HG03575 (cell line): ENCODE measurements around the gene TNIP1.

ENCODE experiments used
- ATAC-seq: cut with Tn5 transposase; IDR thresholded peaks from one replicate; pipeline ENCODE4 v1.9.1; 2021; ENCODE audit not compliant: unreplicated experiment, insufficient number of reproducible peaks, low FRiP score; ENCODE audit errors: extremely low read depth

The TNIP1 gene

GRCh38 chr5:151054709-151055108 lies 26.1 kb downstream of the TNIP1 start:
- no peak for ATAC-seq

DNA sequence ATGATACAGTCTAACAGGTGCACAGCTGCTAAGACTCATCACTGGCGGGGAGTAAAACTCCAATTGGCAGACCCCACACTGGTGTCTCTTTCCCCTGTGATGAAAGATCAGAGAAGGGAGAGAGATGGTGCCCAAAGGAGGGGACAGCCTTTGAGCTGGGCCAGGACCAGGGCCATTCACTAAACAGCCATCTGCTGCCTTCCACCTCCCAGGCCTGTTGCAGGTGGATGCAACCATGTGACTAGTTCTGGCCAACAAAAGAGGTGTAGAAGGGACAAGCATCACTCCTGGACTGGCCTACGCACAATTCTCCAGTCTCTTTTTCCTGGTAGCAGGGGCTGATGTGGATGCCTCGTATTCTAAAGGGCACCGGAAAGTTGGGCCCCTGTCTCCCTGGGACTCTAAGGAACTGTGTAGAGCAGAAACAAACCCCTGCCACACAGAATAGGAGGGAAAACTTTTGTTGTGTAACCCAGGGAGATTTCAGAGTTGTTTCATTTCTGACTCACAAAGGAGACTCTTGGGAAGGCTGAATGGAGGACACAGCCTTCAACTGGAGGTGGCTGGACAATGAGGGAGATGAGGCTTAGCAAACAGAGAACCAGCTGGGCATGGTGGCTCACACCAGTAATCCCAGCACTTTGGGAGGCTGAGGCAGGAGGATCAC lies 26.9 kb downstream of the TNIP1 start:
- no peak for ATAC-seq

GRCh38 chr5:151052836-151053235 lies 28.0 kb downstream of the TNIP1 start:
- ATAC-seq: no peak

DNA sequence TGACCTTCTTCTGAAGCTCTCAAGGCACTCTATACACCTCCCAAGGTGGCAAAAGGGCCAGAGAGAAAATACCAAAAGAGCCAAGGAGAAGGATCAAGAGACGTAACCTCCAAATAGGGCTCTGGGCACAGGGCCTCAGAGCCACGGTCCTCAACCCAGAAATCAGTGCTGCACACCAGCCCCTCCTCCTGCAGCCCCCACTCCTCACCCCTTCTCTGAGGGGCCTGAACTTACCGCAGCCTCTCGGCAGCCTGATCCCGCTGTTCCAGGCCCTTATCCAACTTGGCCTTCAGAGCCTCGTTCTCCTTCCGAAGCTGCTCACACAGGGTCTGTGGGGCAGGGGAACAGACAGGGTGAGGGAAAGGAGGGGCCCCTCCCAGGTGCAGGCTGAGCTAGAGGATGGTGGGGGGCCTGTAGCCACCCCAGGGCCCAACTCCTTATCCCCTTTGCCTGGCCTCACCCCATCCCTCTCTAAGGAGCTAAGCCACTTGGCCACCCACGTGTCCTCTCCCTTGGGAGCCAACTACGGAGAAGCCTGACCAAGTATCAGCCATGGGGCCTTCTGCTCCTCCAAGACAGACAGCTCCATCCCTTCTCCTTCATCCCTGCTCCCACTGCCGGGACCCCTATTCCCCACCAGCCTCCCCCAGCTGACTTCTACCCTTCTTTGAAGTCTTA lies 28.8 kb downstream of the TNIP1 start:
- no peak for ATAC-seq

DNA sequence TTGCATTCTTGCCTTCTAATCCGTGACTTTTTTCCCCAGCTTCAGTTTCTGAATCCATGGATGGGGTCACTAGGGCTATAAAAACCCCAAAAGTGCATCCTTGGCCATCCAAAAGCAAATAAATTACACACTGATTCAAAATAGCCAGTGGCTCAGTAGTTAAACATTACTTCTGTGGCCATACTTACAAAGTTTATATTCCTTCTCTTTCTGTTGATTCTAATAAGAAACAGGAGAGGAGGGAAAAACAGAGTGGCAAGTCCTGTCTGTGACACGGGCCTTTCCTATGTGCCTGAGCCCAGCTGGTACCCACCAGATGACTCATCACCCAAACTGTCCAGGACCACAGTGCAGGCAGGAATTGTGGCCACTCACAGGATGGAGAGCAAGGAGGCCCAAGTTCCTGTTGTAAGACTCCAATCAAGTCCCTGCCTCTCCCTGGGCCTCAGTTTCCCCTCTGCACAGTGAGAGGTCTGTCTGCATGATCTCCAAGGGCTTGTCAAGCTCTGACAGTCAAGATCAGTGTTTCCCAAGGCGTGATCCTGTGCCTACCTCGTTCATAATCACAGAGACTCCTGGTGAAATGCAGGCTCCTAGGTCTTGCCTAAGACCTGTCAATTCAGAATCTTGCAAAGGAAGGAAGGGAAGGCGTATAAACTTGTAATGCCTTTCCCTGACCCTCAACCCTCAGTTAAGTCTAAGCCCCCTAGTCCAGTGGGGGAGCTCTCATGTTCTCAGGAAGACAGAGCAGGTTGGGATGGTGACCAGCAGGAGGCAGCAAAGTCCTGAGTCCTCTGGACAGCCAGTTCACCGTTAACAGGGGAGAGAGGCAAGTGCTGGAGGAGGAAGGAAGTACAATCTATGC lies 29.5 kb downstream of the TNIP1 start:
- no peak for ATAC-seq

DNA sequence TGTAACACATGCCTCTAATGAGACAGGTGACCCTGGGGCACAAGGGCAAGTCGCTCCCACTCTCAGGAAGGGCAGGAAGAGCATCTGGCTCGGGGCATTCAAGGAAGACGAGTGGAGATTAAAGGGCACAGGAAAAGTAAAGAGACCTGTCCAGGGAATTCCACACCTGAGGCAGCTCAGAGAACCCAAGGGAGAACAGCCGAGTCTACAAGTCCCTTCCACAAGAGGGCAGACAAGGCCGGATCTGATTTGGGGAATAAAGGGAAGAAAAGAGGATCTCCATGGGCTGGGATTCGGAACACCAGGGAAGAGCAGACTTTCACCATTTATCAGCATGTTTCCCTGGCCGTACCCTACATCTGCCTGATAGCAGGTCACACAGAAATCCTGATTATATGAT lies 32.3 kb downstream of the TNIP1 start:
- ATAC-seq: no peak

DNA sequence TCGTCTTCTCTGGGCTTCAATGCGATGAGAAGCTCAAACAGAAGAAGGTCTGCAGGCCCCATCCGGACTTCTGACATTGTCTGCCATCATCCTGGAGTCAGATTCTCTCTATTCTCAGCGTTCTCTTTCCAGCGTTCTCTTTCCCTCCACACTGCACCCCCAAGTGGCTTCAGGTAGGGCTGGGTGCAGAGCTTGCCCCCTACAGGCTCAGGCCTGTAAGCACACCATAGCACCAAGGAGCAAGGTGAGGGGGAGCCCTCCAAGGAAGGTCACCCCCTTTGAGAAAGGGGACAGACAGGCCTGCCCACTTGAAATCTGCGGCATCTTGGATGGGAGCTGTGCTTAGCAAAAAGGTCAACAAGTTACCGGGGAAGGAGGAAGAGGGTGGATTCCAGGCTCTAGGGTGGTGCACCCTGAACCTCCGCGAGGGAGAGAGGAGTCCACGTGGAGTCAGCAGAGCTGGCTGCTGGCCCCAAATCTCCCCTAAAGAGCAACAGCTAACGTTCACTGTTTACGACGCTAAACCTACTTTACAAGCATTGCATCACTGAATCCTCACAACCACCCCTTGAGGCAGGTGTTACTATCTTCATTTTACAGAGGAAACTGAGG lies 32.9 kb downstream of the TNIP1 start:
- ATAC-seq: no peak

DNA sequence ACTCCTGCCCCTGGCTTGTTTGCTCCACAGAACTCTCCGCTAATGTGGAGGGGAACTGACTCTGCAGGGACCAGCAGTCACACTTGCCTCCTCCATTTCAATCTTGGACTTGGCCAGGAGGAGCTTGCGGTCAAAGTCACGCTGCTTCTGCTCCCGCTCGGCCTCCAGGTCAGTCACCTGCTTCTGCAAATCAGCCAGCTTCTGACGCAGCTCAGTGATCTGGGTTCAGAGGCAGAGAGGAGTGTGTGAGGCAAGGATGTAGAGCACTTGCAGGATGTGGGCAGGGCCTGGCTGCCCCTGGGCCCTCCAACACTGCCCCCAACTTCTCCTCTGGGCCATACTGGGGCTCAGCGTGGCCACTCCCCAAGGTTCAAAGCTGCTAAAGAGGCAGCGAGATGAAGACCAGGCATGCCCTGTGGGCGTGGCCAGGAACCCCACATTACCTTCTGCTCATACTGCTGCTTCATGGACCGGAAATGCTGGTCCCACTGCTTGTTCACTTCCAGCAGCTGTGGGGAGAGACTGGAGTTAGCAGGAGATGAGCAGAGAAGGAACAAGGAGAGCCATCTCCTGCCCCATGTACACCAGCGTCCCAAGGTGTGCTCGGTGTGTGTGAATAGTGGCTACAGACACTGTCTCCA lies 38.3 kb downstream of the TNIP1 start:
- ATAC-seq: no peak

GRCh38 chr5:151041577-151042268 lies 39.1 kb downstream of the TNIP1 start:
- no peak for ATAC-seq

- ATAC-seq: no peak
Measured at GRCh38 chr5:151040211-151040747, 40.6 kb downstream of the TNIP1 start.

- ATAC-seq: no peak
Measured at GRCh38 chr5:151039665-151040064, 41.2 kb downstream of the TNIP1 start.

GRCh38 chr5:151038801-151039238 lies 42.0 kb downstream of the TNIP1 start:
- ATAC-seq: no peak

- no peak for ATAC-seq
Measured at GRCh38 chr5:151038412-151038745, 42.5 kb downstream of the TNIP1 start.

GRCh38 chr5:151037561-151038411 lies 43.0 kb downstream of the TNIP1 start:
- ATAC-seq: no peak

- no peak for ATAC-seq
Measured at GRCh38 chr5:151036556-151036955, 44.3 kb downstream of the TNIP1 start.

- ATAC-seq: no peak
Measured at GRCh38 chr5:151034422-151035379, 46.1 kb downstream of the TNIP1 start.
